ENCODE data around the gene FNDC3B.

The FNDC3B gene

DNA sequence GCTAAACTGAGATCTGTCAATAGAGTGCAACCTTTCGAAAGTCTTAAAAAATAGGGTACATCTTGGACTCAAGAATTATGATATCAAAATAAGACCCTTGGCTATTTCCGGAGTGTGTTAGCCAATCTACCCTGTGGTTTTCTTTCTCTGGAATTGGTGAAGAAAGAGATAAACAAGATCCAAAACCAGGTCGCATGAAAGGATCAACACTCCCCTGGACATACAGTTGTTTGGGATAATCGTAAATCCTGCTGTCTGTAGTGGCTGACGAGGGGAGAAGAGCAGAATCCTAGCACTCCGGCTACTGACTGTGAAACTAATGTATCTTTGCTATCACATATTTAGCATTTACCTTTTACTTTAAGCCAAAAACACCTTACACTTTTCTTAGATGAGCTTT is 30.9 kb downstream of the FNDC3B start:
- TF ChIP-seq ZFX (IDR thresholded peaks at IDR 0.05; ENCODE audit: borderline replicate concordance): no peak
- TF ChIP-seq, protein P1, sequence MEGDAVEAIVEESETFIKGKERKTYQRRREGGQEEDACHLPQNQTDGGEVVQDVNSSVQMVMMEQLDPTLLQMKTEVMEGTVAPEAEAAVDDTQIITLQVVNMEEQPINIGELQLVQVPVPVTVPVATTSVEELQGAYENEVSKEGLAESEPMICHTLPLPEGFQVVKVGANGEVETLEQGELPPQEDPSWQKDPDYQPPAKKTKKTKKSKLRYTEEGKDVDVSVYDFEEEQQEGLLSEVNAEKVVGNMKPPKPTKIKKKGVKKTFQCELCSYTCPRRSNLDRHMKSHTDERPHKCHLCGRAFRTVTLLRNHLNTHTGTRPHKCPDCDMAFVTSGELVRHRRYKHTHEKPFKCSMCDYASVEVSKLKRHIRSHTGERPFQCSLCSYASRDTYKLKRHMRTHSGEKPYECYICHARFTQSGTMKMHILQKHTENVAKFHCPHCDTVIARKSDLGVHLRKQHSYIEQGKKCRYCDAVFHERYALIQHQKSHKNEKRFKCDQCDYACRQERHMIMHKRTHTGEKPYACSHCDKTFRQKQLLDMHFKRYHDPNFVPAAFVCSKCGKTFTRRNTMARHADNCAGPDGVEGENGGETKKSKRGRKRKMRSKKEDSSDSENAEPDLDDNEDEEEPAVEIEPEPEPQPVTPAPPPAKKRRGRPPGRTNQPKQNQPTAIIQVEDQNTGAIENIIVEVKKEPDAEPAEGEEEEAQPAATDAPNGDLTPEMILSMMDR (IDR thresholded peaks at IDR 0.05): no peak
- no peak overlapping the region for H3K27ac ChIP-seq

DNA sequence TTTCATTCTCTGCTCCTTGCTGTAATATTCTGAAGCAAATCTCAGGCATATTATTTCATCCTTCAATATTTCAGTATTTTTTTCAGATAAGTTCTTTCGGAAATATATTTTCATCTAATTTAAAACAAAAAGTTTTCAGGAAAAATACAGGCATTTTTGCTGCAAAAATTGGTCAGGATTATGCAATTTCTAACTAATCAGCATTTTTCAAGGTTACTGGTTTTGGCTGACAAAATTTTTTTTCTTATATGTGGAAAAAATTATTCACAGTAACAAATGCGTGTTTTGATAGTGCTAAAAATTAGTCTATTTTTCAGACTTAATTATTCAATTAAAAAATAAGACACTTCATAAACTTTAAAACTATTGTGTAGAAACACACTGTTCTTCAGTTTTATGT is 31.4 kb downstream of the FNDC3B start:
- TF ChIP-seq ZFX (IDR thresholded peaks at IDR 0.05; ENCODE audit: borderline replicate concordance): no peak
- TF ChIP-seq, protein P1 (IDR thresholded peaks at IDR 0.05): no peak
- no peak overlapping the region for H3K27ac ChIP-seq

DNA sequence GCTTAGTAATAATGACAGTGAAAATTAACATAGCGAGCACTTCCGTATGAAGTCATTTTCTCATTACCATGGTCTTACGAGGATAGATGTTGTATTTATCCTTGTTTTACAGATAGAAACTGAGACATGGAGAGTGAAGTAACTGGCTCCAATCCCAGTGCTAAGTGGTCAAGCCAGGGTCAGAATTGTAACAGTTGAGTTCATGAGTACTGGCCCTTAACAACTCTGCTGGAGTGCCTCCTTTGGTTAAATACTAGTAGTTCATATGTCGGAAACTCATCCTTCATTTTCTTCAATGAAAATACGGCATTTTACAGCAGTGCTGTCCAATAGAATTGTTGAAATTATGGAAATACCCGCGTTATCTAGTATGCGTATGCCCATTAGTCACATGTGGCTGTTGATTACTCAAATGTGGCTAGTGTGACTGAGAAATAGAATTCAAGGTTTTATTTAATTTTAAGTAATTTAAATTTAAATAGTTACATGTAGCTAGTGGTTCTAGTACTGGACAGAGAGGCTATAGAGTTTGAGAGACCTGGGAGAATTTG is 32.5 kb downstream of the FNDC3B start:
- TF ChIP-seq, protein P1 (IDR thresholded peaks at IDR 0.05): no peak
- no peak for TF ChIP-seq ZFX (IDR thresholded peaks at IDR 0.05; ENCODE audit: borderline replicate concordance)
- H3K27ac ChIP-seq: no peak overlapping the region

DNA sequence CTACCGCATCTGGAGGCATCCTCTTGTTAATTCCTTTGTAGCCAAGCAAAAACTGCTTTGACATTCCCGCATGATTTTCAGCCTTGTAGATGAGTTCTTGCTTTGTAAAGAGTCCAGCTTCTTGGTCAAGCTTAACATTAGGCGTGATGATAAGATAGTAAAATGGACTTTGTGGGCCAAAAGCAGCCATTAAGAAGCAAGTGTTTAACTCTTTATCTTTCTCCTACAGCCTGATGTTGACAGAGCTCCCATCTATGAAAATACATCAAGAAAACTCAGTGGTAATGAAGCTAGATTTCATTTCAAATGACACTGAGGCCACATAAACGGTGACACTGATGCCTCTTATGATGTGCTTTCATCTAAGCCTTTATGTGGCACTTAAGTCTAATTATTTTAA is 33.2 kb downstream of the FNDC3B start:
- no peak for TF ChIP-seq ZFX (IDR thresholded peaks at IDR 0.05; ENCODE audit: borderline replicate concordance)
- TF ChIP-seq, protein P1 (IDR thresholded peaks at IDR 0.05): no peak
- H3K27ac ChIP-seq: no peak overlapping the region

DNA sequence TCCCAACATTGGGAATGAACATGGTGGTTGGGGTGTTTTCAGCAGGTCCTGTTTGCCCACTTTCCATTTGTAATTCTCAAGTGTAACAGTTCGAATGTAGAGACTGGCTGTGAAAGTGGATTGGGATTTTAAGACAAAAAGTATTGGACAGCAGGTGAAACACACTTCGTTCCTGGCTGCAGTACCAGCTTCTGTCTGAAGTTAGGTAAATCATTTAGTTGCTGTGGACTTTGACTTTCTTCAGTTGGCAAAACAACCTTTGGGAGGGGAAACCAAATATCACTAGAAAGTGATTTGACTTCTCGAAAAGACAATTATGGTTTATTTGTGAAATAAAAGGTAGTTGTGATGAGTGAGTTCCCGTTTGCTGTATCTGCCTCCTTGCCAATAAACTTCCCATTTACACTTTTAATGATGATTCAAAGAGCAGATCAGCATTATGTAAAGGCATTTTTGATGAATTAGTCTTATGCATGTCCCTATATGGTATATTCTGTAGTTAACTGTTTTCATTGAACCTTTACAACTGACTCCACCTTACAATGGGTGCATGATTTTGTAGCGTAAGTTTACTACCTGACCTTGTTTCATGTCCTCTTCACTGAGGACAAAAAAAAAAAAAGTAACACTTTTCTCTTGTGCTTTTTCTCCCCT is 34.0 kb downstream of the FNDC3B start:
- no peak overlapping the region for H3K27ac ChIP-seq
- TF ChIP-seq, protein P1 (IDR thresholded peaks at IDR 0.05): no peak
- no peak for TF ChIP-seq ZFX (IDR thresholded peaks at IDR 0.05; ENCODE audit: borderline replicate concordance)

DNA sequence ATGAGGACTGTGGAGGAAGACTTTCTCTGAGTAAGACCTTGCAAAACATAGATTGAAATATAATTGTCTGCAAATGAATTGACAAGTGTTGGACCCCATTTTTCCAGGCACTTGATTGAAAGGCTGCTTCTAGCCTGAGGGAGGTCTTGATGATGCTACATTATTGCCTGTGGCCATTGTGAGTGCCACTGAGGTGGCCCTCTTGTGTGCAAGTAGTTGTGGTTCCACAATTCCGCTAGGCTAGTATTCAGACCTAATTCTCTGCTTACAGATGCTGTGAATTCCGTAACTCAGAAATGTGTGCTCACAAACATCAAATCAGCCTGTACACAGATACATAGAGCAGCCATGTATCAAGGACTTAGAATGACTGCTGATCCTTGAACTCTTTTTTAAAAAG is 34.7 kb downstream of the FNDC3B start:
- TF ChIP-seq ZFX (IDR thresholded peaks at IDR 0.05; ENCODE audit: borderline replicate concordance): no peak
- TF ChIP-seq, protein P1 (IDR thresholded peaks at IDR 0.05): no peak
- H3K27ac ChIP-seq: no peak overlapping the region

DNA sequence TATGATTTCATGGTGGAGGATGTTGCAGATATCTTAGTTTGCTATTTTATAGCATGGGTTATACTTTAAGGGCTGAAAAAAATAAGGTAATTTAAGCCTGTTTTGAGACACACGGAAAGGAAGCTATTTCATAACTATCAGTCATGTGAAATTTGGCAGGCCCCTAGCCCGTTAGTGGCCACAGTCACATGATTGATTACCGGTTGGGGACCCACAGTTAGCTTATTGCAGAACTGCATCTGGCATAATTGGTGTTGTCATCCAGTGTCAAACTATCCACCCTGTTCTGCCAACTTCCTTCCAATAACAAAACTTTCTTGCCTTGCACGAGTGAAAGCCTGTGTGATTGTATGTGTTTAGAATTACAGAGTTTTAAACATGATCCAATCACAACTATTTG is 35.2 kb downstream of the FNDC3B start:
- H3K27ac ChIP-seq: no peak overlapping the region
- TF ChIP-seq, protein P1 (IDR thresholded peaks at IDR 0.05): no peak
- TF ChIP-seq ZFX (IDR thresholded peaks at IDR 0.05; ENCODE audit: borderline replicate concordance): no peak
